C4-2B (cell line): ENCODE results near the gene PHLDA2.

Source experiments
- H3K27ac ChIP-seq: fragments of 450-650 bp; 2 replicates; pipeline ENCODE4 v1.5.1; 2017
- ZFX ChIP-seq: fragments of 450-650 bp; IDR thresholded peaks from 2 replicates; pipeline ENCODE4 v1.6.1; 2017
- TF ChIP-seq, protein P1 (sequence below): fragments of 450-650 bp; conservative IDR thresholded peaks from 2 replicates; pipeline ENCODE4 v1.5.1; 2017; ENCODE audit warnings: mild to moderate bottlenecking

PHLDA2 gene

DNA sequence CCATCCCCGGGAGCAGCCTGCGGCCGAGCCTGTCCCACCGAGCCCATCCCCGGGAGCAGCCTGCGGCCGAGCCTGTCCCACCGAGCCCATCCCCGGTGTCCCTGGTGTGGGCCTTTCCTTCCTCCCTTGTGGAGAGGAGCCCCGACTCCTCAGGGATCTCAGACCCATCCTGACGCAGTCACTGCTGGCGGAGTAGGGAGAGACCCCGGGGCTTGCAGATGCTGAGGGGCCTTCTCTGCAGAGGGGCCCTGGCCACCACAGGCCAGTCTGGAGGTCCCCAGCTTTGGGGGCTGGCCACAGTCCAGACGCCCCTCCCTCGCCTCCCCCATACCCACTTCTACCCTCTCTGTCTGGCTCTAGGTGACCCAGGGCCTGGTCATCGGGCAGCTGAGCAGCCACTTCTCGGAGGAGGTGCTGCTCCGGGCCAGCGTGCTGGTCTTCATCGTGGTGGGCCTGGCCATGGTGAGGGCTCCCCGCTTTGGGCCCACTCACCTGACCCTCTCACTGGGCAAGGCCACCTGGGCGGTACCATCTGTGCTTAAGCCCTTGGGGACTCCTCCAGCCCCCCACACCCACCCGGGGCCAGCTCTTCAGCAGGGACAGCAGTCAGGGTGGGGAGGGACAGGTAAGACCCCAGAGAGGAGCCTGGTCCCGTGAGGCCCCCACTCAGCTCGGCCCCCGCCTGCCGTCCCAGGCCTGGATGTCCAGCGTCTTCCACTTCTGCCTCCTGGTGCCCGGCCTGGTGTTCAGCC, 7.3 kb downstream of the PHLDA2 start:
- TF ChIP-seq, protein P1, sequence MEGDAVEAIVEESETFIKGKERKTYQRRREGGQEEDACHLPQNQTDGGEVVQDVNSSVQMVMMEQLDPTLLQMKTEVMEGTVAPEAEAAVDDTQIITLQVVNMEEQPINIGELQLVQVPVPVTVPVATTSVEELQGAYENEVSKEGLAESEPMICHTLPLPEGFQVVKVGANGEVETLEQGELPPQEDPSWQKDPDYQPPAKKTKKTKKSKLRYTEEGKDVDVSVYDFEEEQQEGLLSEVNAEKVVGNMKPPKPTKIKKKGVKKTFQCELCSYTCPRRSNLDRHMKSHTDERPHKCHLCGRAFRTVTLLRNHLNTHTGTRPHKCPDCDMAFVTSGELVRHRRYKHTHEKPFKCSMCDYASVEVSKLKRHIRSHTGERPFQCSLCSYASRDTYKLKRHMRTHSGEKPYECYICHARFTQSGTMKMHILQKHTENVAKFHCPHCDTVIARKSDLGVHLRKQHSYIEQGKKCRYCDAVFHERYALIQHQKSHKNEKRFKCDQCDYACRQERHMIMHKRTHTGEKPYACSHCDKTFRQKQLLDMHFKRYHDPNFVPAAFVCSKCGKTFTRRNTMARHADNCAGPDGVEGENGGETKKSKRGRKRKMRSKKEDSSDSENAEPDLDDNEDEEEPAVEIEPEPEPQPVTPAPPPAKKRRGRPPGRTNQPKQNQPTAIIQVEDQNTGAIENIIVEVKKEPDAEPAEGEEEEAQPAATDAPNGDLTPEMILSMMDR: no peak
- TF ChIP-seq ZFX: no peak
- H3K27ac ChIP-seq: no peak overlapping the region

DNA sequence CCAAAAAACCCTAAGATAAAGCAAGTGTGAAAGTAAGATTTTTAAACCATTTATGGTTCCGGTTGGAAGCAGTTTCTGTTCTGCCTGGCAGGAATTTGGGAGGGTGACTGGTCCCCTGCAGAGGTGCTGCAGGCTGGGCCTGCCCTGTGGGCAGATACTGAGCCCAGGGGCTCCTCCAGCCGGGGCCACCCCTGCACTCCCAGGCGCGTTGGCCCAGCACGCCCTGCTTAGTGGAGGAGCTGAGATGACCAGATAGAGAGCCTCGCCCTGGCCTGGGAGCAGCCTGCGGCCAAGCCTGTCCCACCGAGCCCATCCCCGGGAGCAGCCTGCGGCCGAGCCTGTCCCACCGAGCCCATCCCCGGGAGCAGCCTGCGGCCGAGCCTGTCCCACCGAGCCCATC, 8.0 kb downstream of the PHLDA2 start:
- no peak overlapping the region for H3K27ac ChIP-seq
- TF ChIP-seq ZFX: no peak
- TF ChIP-seq, protein P1: no peak

GRCh38 chr11:2920343-2920742, 8.9 kb downstream of the PHLDA2 start:
- TF ChIP-seq, protein P1: no peak
- no peak for TF ChIP-seq ZFX
- no peak overlapping the region for H3K27ac ChIP-seq

DNA sequence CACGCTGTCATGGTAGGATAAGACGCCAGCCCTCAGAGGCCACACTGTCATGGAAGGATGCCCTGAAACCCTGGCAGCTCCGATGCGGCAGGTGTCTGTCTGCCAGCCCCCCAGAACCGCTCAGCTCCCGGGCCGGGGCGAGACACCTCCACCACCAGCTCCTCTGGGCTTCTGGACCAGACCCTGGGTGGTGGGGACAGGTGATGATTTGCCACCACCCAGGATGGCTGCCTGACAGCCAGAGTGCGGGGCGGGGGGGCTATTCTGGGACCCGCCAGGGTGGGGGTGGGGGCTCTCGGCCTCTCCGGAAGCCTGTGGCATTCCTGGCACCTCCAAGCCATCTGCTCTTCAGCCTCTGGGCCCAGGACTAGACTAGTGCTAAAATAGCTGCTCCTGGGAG, 9.4 kb downstream of the PHLDA2 start:
- no peak overlapping the region for H3K27ac ChIP-seq
- TF ChIP-seq ZFX: no peak
- TF ChIP-seq, protein P1: no peak

GRCh38 chr11:2919188-2919587, 10.0 kb downstream of the PHLDA2 start:
- TF ChIP-seq, protein P1: no peak
- TF ChIP-seq ZFX: no peak
- no peak overlapping the region for H3K27ac ChIP-seq

DNA sequence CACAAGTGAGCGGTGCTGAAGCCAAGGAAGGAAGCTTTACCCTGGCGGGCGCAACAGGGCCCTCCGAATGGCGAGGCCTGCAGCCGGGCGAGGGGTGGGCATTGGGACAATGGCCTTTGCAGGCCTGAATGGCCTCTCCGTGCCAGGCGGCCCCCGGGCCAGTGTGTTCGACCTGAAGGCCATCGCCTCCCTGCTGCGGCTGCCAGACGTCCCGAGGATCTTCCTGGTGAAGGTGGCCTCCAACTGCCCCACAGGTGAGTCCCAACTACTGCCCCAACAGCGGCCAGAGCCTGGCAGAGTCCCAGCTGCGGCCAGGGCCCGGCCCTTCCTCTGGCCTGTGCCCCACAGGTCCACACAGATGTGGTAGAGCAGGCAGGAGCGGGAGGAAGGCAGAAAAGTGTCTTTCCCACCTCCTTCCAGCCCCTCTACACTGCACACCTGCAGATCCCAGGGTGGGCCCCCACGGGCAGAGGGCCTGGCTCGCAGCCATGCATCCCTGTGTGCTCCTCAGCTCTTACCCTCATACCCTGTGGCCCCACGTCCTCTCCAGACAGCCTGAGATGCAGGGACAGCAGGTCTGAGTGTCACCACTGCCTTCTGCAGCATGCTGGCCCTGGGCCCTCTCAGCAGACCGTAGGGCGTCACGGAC, 11.3 kb downstream of the PHLDA2 start:
- TF ChIP-seq, protein P1: no peak
- TF ChIP-seq ZFX: no peak
- H3K27ac ChIP-seq: no peak overlapping the region

- H3K27ac ChIP-seq: no peak overlapping the region
- no peak for TF ChIP-seq ZFX
- TF ChIP-seq, protein P1: no peak
Measured at GRCh38 chr11:2916892-2917645, 12.2 kb downstream of the PHLDA2 start.
